ENCODE measurements around the gene HCN2.

Gene HCN2

DNA sequence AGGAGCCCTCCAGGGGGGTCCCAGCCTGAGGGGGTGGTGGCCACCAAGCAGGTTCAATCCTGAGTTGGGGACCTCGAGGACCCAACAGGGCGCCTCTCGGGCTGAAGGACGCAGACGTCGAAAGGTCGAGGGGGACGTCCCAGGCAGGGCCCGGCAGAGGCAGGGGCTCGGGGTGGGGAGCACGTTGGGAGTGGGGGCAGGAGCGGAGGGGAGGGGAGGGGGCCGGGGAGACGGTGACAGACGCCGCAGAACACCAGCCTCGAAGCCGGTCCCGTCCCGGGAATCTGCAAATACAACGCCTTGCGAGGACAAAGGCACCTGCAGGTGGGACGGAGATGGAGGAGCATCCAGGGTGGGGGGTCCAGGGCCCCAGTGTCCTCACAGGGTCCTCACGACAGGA, 54.1 kb downstream of the HCN2 start:
- DNase-seq, result no peak

DNA sequence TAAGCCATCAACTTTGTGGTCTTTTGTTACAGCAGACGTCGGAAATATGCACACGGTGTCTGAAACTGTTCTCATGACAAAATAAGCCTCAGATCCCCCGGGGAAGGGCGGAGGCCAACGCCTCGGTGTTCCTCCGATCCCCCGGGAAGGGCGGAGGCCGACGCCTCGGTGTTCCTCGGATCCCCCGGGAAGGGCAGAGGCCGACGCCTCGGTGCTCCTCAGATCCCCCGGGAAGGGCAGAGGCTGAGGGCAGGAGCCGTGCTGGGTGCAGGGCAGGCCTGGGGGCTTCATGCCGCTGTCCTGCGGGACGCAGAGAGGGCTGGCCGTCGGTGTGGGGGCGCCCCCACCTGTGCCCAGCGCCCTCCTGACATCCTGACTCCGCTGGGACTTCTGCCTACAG, 54.7 kb downstream of the HCN2 start:
- no peak for DNase-seq

DNA sequence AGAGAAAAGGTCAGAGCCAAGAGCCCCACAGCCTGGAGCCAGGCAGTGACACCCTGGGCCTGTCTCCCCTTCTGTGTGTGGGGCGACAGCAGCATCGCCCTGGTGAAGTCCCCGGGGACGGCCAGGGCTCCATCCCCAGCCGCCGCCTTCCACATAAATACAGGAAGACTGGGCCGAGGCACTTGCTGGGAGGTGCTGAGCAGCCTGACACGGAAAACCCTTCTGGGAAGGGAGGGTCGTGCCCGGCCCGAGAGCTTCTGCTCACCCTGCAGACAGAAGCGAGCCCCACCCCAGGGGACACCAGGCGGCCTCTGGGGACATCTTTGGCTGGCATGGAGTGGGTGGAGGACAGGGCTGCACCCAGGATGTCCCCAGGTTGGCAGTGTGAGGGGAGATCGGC, 55.1 kb downstream of the HCN2 start:
- DNase-seq, result no peak

- DNase-seq, result no peak
Measured at GRCh38 chr19:645912-646778, 56.5 kb downstream of the HCN2 start.

- DNase-seq, result no peak
Measured at GRCh38 chr19:646779-647565, 57.3 kb downstream of the HCN2 start.

DNA sequence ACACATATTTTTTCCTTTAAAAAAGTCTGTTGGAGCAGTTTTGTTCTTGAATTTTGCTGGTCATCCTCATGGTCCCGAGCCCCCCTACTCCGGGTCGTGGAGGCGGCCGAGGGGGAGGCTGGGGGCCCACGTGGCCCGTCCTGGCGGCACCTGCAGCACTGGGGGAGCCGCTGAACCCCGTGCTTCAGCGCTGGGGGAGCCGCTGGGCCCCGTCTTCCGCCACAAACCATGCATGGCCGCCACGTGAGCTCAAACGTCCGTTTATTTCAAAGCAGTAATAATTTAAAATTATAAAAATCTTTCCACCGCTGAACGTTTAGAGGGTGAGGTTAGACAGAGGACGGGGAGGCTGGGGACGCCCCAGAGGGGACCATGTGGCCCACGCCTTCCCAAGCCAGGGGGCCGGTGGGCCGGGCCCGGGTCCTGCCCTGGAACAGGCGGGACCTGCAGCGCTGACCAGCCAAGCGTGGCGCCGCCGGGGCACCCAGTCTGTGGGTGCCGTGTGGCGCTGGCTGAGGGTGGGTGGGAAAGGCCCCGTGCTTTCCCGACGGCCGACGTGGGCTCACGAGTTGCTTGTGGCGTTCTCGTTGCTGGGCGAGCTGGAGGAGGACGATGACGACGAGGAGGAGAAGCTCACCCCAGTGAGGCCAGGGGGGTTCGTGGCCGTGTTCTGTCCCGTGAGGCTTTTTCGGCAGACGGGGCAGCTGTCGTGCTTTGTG, 58.0 kb downstream of the HCN2 start:
- DNase-seq, result no peak

DNA sequence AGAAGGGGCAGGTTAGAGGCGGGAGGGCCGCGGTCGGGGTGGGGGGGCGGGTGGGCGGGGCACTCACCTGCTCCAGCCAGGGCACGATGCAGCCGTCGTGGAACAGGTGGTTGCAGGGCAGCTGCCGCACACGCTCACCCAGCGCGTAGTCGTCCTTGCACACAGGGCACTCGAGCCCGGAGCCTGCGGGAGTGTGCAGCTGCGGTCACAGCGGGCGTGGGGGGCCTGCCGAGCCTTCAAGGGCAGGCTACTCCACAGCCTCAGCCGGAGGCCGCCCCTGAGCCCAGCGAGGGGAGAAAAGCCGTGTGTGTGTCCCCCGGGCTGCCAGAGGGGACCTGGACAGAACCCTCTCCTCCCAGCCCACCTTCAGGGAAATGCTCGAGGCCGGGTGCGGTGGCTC, 58.6 kb downstream of the HCN2 start:
- DNase-seq, result no peak

- no peak for DNase-seq
Measured at GRCh38 chr19:648904-649801, 59.5 kb downstream of the HCN2 start.

DNA sequence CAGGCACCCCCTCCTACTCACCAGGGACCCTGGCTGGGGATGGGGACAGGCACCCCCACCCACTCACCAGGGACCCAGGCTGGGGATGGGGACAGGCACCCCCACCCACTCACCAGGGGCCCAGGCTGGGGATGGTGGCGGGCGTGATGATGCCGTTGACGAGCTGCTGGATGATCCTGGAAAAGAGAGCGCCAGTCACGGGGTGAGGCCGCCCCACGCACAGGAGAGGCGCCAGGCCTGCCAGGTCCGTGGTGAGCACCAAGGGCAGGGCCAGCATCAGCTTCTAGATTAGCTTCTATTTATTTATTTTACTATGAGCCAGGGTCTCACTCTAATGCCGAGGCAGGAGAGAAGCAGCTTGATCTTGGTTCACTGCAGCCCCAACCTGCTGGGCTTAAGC, 60.4 kb downstream of the HCN2 start:
- DNase-seq, result no peak

DNA sequence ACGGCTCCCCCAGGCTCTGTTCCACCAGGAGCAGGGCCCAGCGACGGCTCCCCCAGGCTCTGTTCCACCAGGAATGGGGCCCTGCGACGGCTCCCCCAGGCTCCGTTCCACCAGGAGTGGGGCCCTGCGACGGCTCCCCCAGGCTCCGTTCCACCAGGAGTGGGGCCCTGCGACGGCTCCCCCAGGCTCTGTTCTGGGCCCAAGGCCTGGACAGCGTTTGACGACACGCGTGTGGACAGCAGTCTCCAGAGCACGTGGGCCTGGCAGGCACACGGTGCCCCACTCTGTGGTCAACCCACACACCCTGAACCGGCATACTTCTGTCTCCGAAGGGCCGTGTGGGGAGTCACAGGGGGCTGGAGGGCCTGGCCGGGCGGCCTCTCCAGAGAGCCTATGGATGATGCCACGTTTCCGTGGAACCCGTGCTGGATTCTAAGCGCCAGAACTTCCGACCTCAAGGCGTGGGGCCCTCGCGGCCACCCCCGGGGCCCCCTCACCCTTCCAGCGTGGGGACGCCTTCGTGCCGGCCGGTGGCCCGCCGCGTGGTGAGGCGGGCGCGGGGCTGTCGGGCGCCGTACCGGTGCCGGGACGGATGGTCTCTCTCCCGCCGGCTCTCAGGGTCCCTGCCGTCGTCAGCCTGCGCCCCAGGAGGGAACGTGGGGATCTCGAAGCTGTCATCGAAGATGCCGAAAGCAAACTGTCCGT, 61.6 kb downstream of the HCN2 start:
- DNase-seq, result no peak

- no peak for DNase-seq
Measured at GRCh38 chr19:651991-652390, 62.3 kb downstream of the HCN2 start.

DNA sequence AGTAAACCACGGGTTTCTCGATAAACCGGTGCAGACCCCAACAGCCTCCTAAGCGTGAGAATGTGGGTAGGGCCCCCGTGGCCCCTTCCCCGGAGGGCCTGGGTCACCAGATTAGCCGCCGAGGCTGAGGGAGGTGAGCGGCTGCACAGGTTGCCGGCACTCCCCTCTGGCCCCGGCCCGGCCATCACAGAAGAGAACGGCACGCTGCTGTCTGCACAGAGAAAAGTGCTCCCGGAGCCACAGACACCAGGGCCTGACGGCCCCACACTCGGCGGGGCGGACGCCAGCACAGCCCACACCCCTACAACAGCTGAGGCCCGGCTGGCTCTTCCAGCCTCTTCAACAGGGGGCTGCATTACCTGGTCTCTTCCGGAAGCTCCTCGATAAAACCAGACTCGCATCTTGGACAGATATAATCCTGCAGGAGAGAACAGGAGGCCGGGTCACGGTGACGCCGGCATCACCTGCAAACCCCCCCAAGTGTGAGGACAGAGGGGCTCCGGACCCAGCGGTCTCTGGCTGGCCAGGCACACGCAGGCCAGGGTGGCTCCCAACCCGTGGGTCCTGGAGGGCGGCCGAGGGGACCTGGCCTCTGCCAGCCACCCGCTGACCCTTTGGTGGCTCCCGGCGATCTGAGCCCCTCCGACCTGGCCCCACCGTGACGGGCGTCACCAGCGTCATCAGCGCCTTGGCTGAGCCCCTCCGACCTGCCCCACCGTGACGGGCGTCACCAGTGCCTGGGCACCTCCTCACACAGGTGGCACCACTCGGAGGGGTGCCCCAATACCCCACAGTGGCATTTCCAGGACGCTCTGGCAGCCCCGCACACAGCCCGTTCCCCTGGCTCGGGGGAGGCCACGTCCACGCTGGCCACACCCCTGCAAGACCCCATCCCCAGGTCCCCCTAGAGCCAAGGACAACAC, 63.0 kb downstream of the HCN2 start:
- DNase-seq, result no peak

DNA sequence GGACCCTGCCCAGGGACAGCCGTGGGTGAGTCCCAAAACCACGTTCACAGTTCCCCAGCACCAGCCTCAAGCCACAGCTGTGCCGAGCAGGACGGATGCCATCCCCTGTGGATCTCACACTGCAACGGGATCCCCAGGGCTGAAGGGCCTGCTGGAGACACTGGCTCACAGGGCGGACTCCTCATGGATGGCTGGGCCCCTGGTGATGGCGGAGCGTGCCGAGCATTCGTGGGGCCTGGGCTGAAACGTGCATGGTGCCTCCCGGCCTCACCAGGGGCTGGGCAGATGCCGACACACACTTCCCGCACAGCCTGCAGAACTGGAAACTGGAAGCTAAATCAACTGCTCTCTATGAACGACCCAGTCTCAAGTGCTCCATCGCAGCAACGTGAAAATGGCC, 63.7 kb downstream of the HCN2 start:
- DNase-seq, result no peak

DNA sequence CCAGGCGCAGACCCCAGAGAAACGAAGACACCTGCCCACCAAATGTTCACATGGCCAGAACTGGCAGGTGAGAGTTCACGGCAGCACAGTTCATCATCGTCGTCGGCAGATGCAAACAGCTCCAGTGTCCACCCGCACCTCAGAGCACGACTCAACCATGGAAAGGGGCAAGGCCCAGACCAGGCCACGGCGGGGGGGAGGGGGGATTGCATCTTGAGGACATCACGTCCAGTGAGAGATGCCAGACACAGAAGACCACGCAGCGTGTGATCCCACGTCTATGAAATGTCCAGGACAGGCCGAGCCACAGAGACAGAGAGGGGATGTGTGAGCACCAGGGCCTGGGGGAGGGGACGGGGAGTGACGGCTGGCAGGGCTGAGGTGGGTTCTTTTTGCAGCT, 66.0 kb downstream of the HCN2 start:
- DNase-seq, result no peak

DNA sequence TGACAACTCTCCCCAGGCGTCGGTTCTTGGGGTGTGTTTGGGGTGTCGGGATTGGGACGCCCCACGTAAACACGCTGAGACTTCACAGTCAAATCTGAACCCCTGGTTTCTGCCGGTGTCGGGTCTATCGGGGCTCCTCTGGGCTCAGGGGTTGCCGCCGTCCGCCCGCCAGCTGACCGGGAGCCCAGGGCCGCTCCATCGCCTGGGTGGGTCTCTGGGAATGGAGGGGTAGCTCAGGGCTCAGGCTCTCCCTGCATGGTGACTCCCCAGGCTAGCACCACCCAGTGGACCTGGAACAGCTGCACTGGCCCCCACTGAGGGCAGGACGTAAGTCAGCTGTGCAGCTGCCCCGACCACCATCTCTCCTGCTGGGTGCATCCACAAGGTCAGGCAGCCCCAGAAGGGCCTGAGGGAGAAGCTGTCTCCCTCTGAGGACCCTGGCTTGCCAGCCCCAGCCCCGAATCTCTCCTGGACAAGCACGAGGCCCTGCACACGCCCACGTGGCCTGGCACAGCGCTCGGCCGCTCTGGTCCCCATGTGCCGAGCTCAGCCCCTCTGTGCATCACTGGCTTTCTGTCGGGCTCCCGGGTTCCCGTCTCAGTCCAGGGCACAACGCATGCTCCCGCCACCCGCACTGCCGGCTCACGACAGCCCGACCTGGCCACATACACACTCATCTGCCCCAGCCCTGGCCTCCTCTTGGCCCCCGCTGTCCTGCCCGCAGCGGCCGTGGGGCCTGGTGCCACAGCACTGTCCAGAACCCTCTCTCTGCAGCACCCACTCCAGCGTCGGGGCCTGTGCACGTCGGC, 67.3 kb downstream of the HCN2 start:
- peak; percentile 2 for DNase-seq

DNA sequence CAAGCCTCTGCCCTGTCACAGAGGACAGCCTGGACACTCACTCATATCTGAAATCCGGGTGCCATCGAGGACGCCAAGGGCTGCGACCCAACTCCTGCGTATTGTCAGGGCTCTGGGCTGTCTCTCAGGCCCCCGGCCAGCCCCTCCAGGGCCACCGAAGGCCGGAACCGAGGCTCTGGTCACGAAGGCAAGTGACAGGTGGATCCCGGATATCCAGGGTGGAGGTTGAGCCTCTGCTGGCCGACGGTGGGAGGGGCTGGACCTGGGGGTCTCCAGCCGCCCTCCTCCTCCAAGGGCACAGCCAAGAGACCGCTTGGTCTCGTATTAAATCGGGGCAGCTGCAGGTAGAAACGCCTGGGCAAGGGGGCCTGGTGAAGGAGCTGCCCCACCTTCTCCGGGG, 67.9 kb downstream of the HCN2 start:
- DNase-seq, result no peak

DNA sequence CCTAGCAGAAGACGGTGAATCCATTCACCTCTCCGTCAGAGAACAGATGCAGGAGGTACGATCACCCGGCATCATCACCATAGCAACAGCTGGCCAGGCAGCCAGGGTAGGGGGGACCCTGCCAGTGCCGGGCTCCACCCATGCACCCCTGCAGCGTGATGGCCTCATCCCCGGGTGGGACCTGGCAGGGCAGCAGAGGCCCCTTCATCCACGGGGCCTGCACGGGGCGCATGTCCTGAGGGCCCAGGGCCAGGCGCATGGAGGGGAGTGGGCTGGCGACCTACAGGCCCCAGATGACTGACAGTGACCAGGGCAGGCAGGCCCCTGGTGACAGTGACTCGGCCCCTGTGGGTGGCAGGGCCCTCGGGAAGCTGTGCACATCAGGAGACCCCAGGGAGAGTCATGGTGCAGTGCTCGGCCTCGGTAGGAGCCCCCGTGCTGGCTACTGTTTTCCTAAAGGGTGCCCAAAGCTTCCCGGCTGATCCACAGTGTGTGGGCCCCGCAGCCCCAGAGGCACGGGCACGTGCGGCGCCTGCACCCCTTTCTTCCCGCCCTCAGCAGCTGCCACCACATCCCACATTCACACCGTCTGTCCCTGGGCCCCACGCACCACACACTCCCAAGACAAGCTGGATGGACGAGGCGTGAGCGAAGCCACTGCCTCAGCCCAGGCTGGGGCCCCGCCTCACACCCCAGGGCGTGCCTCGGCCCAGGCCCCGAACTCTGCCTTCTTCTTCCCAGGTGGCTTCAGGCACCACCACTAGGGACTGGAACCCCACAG, 68.6 kb downstream of the HCN2 start:
- no peak for DNase-seq

DNA sequence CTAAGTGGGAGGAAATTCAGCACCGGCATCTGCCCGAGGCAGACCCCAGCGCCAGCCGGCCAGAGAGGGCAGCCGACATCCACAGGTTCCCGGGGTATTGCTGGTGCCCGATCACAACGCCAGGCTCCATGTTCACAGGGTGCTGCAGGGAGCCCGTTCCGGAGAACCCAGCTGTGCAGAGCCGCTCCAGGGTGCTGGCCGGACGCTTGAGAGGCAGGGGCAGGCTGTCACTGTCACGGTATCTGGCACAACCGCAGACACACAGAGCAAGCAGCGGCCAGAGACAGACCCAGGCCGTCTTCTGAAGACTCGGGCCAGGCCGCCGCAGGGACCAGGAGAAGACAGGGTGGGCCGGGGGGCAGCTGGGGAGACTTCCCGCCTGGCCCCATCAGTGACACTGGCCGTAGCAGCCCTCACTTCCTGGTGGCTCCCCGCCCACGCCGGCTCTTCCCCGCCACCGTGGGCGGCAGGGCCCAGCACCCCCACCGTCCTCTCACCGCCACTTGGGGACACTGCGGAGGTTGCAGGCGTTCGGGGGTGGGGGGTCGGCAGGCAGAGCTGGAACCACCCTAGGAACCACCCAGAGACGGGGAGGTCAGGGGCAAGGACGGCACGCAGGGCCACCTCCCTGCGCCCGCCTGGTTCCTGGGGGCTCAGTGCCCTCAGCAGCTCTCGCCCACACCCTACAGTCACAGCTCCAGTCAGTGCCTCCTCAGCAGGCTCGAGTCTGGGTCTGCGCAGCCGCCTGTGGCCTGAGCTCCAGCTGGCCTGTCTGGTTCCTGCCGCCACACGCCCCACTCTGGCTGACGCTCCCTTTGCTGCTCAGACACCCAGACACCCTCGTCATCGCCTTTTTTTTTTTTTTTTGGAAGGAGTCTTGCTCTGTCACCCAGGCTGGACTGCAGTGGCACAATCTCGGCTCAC, 69.5 kb downstream of the HCN2 start:
- no peak for DNase-seq

Measured in stimulated activated CD4-positive, alpha-beta T cell treated with anti-CD3 and anti-CD28 coated beads, Interleukin-4, amount 100 ng/mL, for 1 hour (primary cell).